ENCODE data around the gene CCNY. TPM values are rescaled to one million over a fixed set of nuclear protein-coding genes. Genes with fewer than 3 reads are reported as not detected.
A peak's percentile ranks its signal among the peaks of the same experiment; 100 is the strongest.

Gene CCNY
- total RNA-seq, 1 experiment from 2014 or later, result 62.2 TPM

DNA sequence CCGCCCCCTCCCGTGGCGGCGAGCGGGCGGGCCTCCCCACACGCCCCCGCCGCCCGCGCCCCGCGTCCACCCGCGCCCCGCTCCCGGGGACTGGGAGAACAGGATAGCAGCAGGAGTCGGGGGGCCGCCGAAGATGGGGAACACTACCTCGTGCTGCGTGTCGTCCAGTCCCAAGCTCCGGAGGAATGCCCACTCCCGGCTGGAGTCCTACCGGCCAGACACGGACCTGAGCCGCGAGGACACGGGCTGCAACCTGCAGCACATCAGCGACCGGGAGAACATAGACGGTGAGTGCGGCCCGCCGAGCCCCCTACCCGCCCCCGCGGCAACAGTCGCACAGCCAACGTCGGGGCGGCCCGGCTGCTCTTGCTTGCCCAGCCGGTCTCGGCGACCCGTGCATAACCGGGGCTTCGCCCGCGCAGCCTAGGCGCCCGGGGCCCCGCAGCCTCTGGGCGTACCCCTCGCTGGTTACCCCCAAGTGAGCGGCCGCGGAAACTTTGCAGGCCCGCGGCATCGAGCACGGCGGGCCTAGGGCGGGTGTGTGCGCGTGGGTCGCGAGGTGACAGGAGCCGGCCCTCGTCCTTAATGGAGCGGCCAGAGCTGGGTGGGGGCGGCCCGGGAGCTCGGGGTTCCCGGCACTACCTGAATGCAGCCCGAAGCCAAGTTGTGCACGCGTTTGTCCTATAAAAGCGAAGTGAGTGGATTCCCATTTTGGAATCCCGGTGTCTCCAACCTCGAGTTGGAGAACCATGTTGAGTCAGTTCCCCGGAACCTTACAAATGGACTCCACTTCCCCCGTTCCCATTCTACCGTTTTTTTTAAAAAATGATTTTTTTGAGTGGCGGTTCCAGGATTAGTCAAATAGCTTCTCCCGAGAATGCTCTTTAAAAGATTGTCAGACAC, 863 bp downstream of the CCNY start:
- Histone ChIP-seq H3K79me2 (ENCODE audit: insufficient read depth, low read length) (peaks cover 85% of the 10 kb centered on the region), H3K9ac (ENCODE audit: low read length) (peak overlapping the region; percentile 75), H3K36me3 (ENCODE audit: control insufficient read depth in 1 of 2, insufficient read depth in 2 of 2, low read length in 2 of 2) (no peaks in the 10 kb centered on the region; a peak in 1 of 4 replicates), H3K4me1 (ENCODE audit: control insufficient read depth in 1 of 2, insufficient read depth in 2 of 2, low read length in 2 of 2) (peaks cover 19 to 54% of the 10 kb centered on the region in 2 experiments), H3K4me2 (ENCODE audit: low read length) (peak overlapping the region; percentile 92), H4K20me1 (ENCODE audit: insufficient read depth) (peaks cover 24% of the 10 kb centered on the region; the same call in 1 of the 2 replicates), H3K4me3 (replicated peaks in 1 of 2; ENCODE audit: low read depth in 1 of 2, low read length in 2 of 2) (peak overlapping the region; percentile 68 to 87), H3K9me3 (ENCODE audit: control insufficient read depth in 1 of 2, insufficient read depth in 1 of 2, low read depth in 1 of 2, low read length in 2 of 2) (no peaks in the 10 kb centered on the region), H2AFZ (ENCODE audit: low read depth, low read length, poor library complexity, severe bottlenecking) (no peak overlapping the region), H3K27ac (ENCODE audit: low read depth, low read length) (peak overlapping the region; percentile 84; the same call in 1 of the 2 replicates), H3K9me2 (ENCODE audit: insufficient read depth) (no peaks in the 10 kb centered on the region), H3K27me3 (ENCODE audit: insufficient read depth, low read length) (no peaks in the 10 kb centered on the region)
- DNase-seq (ENCODE audit: low read depth, low spot score), result no peak
- intact Hi-C loops (cut with micrococcal nuclease), result loop anchor here (2.0 to 5.0 kb wide), 3 partner anchors 14 to 225 kb away; partner anchors contain the start of gene CREM
- no TSS peak for BruUV-seq (replicated peaks)
- ChIA-PET RAD21 (ENCODE audit: low non-redundant PET in 1 of 2, low total read pairs in 2 of 2, uncharacterized antibody in 2 of 2, unreplicated experiment in 2 of 2) (no interaction called here), CTCF (no interaction called here), POLR2A (no interaction called here)
- peak; percentile 37 for ATAC-seq
- TF ChIP-seq, protein P1, sequence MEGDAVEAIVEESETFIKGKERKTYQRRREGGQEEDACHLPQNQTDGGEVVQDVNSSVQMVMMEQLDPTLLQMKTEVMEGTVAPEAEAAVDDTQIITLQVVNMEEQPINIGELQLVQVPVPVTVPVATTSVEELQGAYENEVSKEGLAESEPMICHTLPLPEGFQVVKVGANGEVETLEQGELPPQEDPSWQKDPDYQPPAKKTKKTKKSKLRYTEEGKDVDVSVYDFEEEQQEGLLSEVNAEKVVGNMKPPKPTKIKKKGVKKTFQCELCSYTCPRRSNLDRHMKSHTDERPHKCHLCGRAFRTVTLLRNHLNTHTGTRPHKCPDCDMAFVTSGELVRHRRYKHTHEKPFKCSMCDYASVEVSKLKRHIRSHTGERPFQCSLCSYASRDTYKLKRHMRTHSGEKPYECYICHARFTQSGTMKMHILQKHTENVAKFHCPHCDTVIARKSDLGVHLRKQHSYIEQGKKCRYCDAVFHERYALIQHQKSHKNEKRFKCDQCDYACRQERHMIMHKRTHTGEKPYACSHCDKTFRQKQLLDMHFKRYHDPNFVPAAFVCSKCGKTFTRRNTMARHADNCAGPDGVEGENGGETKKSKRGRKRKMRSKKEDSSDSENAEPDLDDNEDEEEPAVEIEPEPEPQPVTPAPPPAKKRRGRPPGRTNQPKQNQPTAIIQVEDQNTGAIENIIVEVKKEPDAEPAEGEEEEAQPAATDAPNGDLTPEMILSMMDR (IDR thresholded peaks at IDR 0.05 in 2 of 3, conservative IDR thresholded peaks at IDR 0.05 in 1 of 3; ENCODE audit: borderline replicate concordance in 1 of 3, insufficient read depth in 1 of 3, low read depth in 2 of 3, low read length in 2 of 3), result no peak
- TF ChIP-seq POLR2AphosphoS5 (IDR thresholded peaks at IDR 0.05; ENCODE audit: low read depth, low read length), result no peak
- peak; percentile 65; the same call in 1 of the 2 replicates for TF ChIP-seq EGR1 (IDR thresholded peaks at IDR 0.05; ENCODE audit: low read depth)
- no peak for TF ChIP-seq RAD21 (IDR thresholded peaks at IDR 0.05; ENCODE audit: low read depth)
- TF ChIP-seq, protein P2, sequence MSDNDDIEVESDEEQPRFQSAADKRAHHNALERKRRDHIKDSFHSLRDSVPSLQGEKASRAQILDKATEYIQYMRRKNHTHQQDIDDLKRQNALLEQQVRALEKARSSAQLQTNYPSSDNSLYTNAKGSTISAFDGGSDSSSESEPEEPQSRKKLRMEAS (IDR thresholded peaks at IDR 0.05), result peak; percentile 13; the same call in 1 of the 2 replicates
- TF ChIP-seq ZFX (IDR thresholded peaks at IDR 0.05), result peak; percentile 34; the same call in 1 of the 2 replicates
- TF ChIP-seq, protein P3, sequence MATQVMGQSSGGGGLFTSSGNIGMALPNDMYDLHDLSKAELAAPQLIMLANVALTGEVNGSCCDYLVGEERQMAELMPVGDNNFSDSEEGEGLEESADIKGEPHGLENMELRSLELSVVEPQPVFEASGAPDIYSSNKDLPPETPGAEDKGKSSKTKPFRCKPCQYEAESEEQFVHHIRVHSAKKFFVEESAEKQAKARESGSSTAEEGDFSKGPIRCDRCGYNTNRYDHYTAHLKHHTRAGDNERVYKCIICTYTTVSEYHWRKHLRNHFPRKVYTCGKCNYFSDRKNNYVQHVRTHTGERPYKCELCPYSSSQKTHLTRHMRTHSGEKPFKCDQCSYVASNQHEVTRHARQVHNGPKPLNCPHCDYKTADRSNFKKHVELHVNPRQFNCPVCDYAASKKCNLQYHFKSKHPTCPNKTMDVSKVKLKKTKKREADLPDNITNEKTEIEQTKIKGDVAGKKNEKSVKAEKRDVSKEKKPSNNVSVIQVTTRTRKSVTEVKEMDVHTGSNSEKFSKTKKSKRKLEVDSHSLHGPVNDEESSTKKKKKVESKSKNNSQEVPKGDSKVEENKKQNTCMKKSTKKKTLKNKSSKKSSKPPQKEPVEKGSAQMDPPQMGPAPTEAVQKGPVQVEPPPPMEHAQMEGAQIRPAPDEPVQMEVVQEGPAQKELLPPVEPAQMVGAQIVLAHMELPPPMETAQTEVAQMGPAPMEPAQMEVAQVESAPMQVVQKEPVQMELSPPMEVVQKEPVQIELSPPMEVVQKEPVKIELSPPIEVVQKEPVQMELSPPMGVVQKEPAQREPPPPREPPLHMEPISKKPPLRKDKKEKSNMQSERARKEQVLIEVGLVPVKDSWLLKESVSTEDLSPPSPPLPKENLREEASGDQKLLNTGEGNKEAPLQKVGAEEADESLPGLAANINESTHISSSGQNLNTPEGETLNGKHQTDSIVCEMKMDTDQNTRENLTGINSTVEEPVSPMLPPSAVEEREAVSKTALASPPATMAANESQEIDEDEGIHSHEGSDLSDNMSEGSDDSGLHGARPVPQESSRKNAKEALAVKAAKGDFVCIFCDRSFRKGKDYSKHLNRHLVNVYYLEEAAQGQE (IDR thresholded peaks at IDR 0.05; ENCODE audit: low read depth), result no peak
- no peak for TF ChIP-seq YY1 (IDR thresholded peaks at IDR 0.05; ENCODE audit: extremely low read depth, insufficient replicate concordance, low read depth, low read length)
- no peak for TF ChIP-seq ZNF274 (IDR thresholded peaks at IDR 0.05; ENCODE audit: low read depth, low read length)

All from HCT116 (cell line).